H1 (cell line): ENCODE measurements around the gene SLC6A8. TPM values are rescaled to one million over a fixed set of nuclear protein-coding genes. Genes with fewer than 3 reads are reported as not detected.
A peak's percentile ranks its signal among the peaks of the same experiment; 100 is the strongest.
"Not testable (repeated sequence)": the region's sequence is repeated elsewhere in the genome, so short reads cannot be mapped to it uniquely, and the experiment has no call there.

ENCODE experiments used
- CTCF ChIA-PET: fragments of 300-600 bp; sonication (Branson Sonifier 250); formaldehyde crosslinking; loops from one replicate; lab custom pipeline; 2021; ENCODE audit not compliant: partially characterized antibody; lab: Charles Lee
- POLR2A ChIA-PET: fragments of 300-600 bp; sonication (Branson Sonifier 250); formaldehyde crosslinking; loops from one replicate; lab custom pipeline; 2021; ENCODE audit warnings: inconsistent platforms; ENCODE audit not compliant: partially characterized antibody; lab: Charles Lee
- DNase-seq, 2 experiments: peaks; one replicate each; pipeline versions ENCODE4 v3.0.0 to v3.0.0-alpha.2; 2010 to 2022; ENCODE audit warnings: low spot score in 2 of 2, low read depth in 1 of 2, mixed read lengths in 1 of 2
- FAIRE-seq: peaks from 2 replicates; lab custom pipeline; 2011; peaks lifted over from hg19 to GRCh38; lab: Jason Lieb, UNC
- H2AFZ ChIP-seq: 2 replicates; pipeline ENCODE4 v1.8.1; 2012; ENCODE audit warnings: low read length, inconsistent platforms
- H2AK5ac ChIP-seq: 2 replicates; pipeline ENCODE4 v1.6.1; 2013; ENCODE audit warnings: low read depth, low read length
- H2BK120ac ChIP-seq: replicated peaks from 2 replicates; pipeline ENCODE3; 2013; ENCODE audit warnings: low read depth, low read length, inconsistent platforms
- H2BK12ac ChIP-seq: 2 replicates; pipeline ENCODE4 v1.6.1; 2013; ENCODE audit warnings: low read depth, low read length
- H2BK15ac ChIP-seq: 2 replicates; pipeline ENCODE4 v1.6.1; 2013; ENCODE audit warnings: low read length
- H2BK20ac ChIP-seq: 2 replicates; pipeline ENCODE4 v1.6.1; 2013; ENCODE audit warnings: low read length
- H2BK5ac ChIP-seq: 2 replicates; pipeline ENCODE4 v1.6.1; 2013; ENCODE audit warnings: low read depth, low read length
- H3K14ac ChIP-seq: 2 replicates; pipeline ENCODE4 v1.6.1; 2013; ENCODE audit warnings: inconsistent platforms; ENCODE audit not compliant: insufficient read length
- H3K18ac ChIP-seq: 2 replicates; pipeline ENCODE4 v1.6.1; 2013; ENCODE audit warnings: low read length; ENCODE audit errors: extremely low read depth
- H3K23ac ChIP-seq: 2 replicates; pipeline ENCODE4 v1.6.1; 2013; ENCODE audit warnings: inconsistent platforms; ENCODE audit not compliant: insufficient read length
- H3K23me2 ChIP-seq: 2 replicates; pipeline ENCODE4 v1.6.1; 2013; ENCODE audit warnings: low read depth, low read length
- H3K27ac ChIP-seq: 2 replicates; pipeline ENCODE4 v1.6.1; 2011; ENCODE audit warnings: low read depth, low read length, inconsistent platforms
- H3K27me3 ChIP-seq, 4 experiments: replicated peaks in 1 of 4; 1 replicate in 1 of 4; 2 replicates in 3 of 4; pipeline versions ENCODE4 v1.6.1 to v1.8.1; 2011 to 2013; ENCODE audit warnings: low read length in 3 of 4, mild to moderate bottlenecking in 3 of 4, inconsistent platforms in 2 of 4, mixed read lengths in 2 of 4, moderate library complexity in 1 of 4; ENCODE audit not compliant: control insufficient read depth in 3 of 4, insufficient read depth in 3 of 4; ENCODE audit errors: extremely low read depth in 1 of 4
- H3K36me3 ChIP-seq, 4 experiments: 2 replicates each; pipeline versions ENCODE4 v1.6.1 to v1.8.1; 2011 to 2013; ENCODE audit warnings: mild to moderate bottlenecking in 4 of 4, low read length in 3 of 4, moderate library complexity in 2 of 4, control low read depth in 1 of 4, inconsistent platforms in 1 of 4; ENCODE audit not compliant: insufficient read depth in 4 of 4, control insufficient read depth in 2 of 4
- H3K4ac ChIP-seq: replicated peaks from 2 replicates; pipeline ENCODE3; 2013; ENCODE audit warnings: low read length, low read depth, mixed read lengths, inconsistent platforms; ENCODE audit not compliant: insufficient read length
- H3K4me1 ChIP-seq, 4 experiments: replicated peaks in 1 of 4; 1 replicate in 1 of 4; 2 replicates in 3 of 4; pipeline versions ENCODE4 v1.6.1 to v1.8.1; 2011 to 2013; ENCODE audit warnings: low read length in 3 of 4, inconsistent platforms in 2 of 4, mixed read lengths in 1 of 4; ENCODE audit not compliant: insufficient read depth in 4 of 4, control insufficient read depth in 3 of 4
- H3K4me2 ChIP-seq, 2 experiments: 2 replicates each; pipeline versions ENCODE4 v1.6.1 to v1.8.1; 2011 to 2013; ENCODE audit warnings: low read depth in 2 of 2, low read length in 2 of 2, control low read depth in 1 of 2, inconsistent platforms in 1 of 2, mild to moderate bottlenecking in 1 of 2; ENCODE audit not compliant: insufficient read depth in 1 of 2
- H3K4me3 ChIP-seq, 4 experiments: fragments of 200-600, 300-600 bp in 1 of 4; sonication (generic), shearing (Covaris generic), sonication (Bioruptor Twin) in 1 of 4; 2 replicates each; pipeline versions ENCODE4 v1.5.1 to v1.8.1; 2011 to 2016; ENCODE audit warnings: low read length in 4 of 4, low read depth in 3 of 4, control low read depth in 2 of 4, inconsistent platforms in 2 of 4, mild to moderate bottlenecking in 2 of 4, mixed read lengths in 1 of 4, moderate library complexity in 1 of 4; ENCODE audit not compliant: insufficient read depth in 2 of 4; ENCODE audit errors: extremely low read depth in 1 of 4
- H3K56ac ChIP-seq: replicated peaks from 2 replicates; pipeline ENCODE3; 2013; ENCODE audit warnings: low read depth, mild to moderate bottlenecking, mixed read lengths, low read length, inconsistent platforms; ENCODE audit not compliant: insufficient read length
- H3K79me1 ChIP-seq: 2 replicates; pipeline ENCODE4 v1.6.1; 2013; ENCODE audit warnings: low read depth, low read length, control low read depth
- H3K79me2 ChIP-seq, 2 experiments: 2 replicates each; pipeline versions ENCODE4 v1.6.1 to v1.8.1; 2012 to 2013; ENCODE audit warnings: low read length in 2 of 2, mild to moderate bottlenecking in 2 of 2, inconsistent platforms in 1 of 2; ENCODE audit not compliant: insufficient read depth in 2 of 2, control insufficient read depth in 1 of 2
- H3K9ac ChIP-seq, 4 experiments: replicated peaks in 1 of 4; 1 replicate in 1 of 4; 2 replicates in 3 of 4; pipeline versions ENCODE4 v1.6.1 to v1.8.1; 2011 to 2013; ENCODE audit warnings: low read depth in 3 of 4, low read length in 3 of 4, control low read depth in 2 of 4, mild to moderate bottlenecking in 2 of 4, moderate library complexity in 2 of 4, inconsistent platforms in 1 of 4; ENCODE audit errors: extremely low read depth in 1 of 4
- H3K9me3 ChIP-seq, 2 experiments: 2 replicates each; pipeline versions ENCODE4 v1.6.1 to v1.8.1; 2012 to 2013; ENCODE audit warnings: mild to moderate bottlenecking in 2 of 2, moderate library complexity in 2 of 2, control low read depth in 1 of 2, inconsistent platforms in 1 of 2, low read depth in 1 of 2, low read length in 1 of 2, mixed read lengths in 1 of 2; ENCODE audit not compliant: insufficient read depth in 2 of 2
- H4K20me1 ChIP-seq, 2 experiments: replicated peaks in 1 of 2; 2 replicates each; pipeline versions ENCODE3 to v1.8.1; 2011 to 2013; ENCODE audit warnings: inconsistent platforms in 2 of 2, low read length in 2 of 2, mild to moderate bottlenecking in 1 of 2; ENCODE audit not compliant: insufficient read depth in 2 of 2, control insufficient read depth in 1 of 2
- H4K5ac ChIP-seq: 2 replicates; pipeline ENCODE4 v1.6.1; 2013; ENCODE audit warnings: low read length, low read depth, mixed read lengths, inconsistent platforms; ENCODE audit not compliant: insufficient read length
- H4K8ac ChIP-seq: 2 replicates; pipeline ENCODE4 v1.8.0; 2013; ENCODE audit warnings: mild to moderate bottlenecking, moderate library complexity, low read length, inconsistent platforms; ENCODE audit not compliant: insufficient read depth; ENCODE audit errors: extremely low read depth
- H4K91ac ChIP-seq: replicated peaks from 2 replicates; pipeline ENCODE3; 2013; ENCODE audit warnings: low read length, mixed read lengths, inconsistent platforms; ENCODE audit not compliant: insufficient read length
- CBX8 ChIP-seq: fragments of 300-800, 300-1000 bp; sonication (generic); IDR thresholded peaks from 2 replicates; pipeline ENCODE4 v1.7.1; 2016; ENCODE audit warnings: low read depth, low read length, borderline replicate concordance
- YY1 ChIP-seq: IDR thresholded peaks from 2 replicates; pipeline ENCODE4 v1.6.1; 2011; ENCODE audit warnings: low read depth, mild to moderate bottlenecking, low read length
- WGBS, 2 experiments: shearing (Covaris generic) in 1 of 2; methylation state at CpG; one replicate each; pipeline versions ENCODE4 v1.1.6 to v1.1.7; 2013 to 2015; ENCODE audit warnings: low lambda C conversion rate in 2 of 2, mixed read lengths in 2 of 2, inconsistent platforms in 1 of 2, low coverage in 1 of 2, missing lambda C conversion rate in 1 of 2; ENCODE audit not compliant: insufficient replicate concordance in 2 of 2, insufficient coverage in 1 of 2, insufficient read length in 1 of 2; ENCODE audit errors: extremely low coverage in 1 of 2, missing lambda C conversion rate in 1 of 2; 5-methylcytosine and 5-hydroxymethylcytosine counted together
- polyA plus RNA-seq, 7 experiments: library from polyadenylated mRNA; depleted of rRNA in 3 of 7; stranded (reverse) in 5 of 7; unstranded in 2 of 7; fragments of >200 nt in 5 of 7; fragments of 200-250 nt in 2 of 7; gene quantifications; 1 replicate in 5 of 7; 2 replicates in 1 of 7; 4 replicates in 1 of 7; pipeline versions ENCODE4 v1.2.1 to v1.2.3, GENCODE V29; 2011 to 2013; ENCODE audit warnings: missing spikeins in 2 of 7, mixed read lengths in 2 of 7
- total RNA-seq: library from RNA; stranded (reverse); fragmentation: NEBNext Ultra II Directional; extraction: Animal tissue kit (Norgen Biotek cat#: 25700); gene quantifications from 2 replicates; pipeline ENCODE4 v1.2.1, GENCODE V29; 2021

The SLC6A8 gene
- total and polyA plus RNA-seq, 2 of the 8 experiments (the other 6 are each of a cell fraction or from before 2014, with no cell fraction given) = 87.7 to 94.7 TPM

DNA sequence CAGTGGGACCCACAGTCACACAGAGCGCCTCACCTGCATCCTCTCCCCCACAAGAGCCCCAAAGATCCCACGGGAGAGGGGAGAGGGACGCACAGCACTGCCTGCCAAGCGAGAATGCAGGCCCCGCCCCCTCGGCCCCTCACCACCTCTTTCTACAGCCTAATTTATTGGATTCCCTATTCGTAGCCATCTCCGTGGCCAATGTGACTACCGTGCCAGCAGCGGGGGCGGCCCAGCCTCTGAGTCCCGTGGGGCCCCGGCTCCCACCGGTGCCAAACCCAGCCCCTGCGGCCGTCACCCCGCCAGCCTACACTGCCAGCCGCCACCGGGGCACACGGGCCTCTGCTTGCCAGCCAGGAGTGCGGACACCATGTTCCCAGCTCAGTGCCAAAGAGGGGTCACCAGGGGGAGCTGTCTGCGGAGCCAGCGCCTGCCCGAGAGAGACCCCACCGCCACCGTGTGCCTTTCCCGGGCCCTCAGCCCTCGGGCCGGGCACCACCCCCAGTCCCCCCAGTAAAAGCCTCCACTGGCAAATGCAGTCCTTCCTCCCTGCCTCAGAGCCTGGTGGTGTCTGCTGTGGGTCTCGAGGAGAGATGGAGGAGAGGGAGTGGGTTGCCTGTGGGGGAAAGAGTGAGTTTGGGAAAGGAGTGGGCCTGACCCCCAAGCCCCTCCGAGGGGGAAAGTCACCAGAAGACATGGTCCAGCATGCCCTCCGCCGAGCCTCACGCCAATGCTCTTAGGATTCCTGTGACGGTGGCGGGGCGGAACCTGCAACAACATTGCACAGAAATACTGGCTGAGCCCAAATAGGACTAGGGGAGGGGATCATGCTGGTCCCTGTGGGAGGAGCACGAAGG lies 56.7 kb downstream of the SLC6A8 start (continued):
- TF ChIP-seq YY1 (peak; percentile 47; the same call in 1 of the 2 replicates), CBX8 (no peak)
- TF ChIP-seq, all 59 proteins: peak for 3

DNA sequence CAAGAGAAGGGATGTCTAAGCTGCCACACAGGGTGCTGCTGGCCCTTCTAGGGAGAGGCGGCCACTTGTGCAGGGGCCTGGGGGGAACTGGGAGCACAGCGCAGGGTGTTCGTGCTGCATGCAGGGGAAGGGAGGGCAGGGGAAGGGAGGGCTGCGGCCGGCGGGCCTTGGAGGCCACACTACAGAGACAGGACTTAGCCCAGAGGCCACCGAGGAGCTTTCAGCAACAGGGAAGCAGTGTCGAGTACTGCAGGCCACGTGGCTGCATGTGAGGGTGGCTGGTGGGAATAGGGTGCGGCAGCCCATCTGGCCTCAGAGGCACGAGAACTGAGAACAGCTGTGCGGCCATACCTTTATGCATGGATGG lies 57.3 kb downstream of the SLC6A8 start:
- FAIRE-seq, H4K5ac ChIP-seq, H4K91ac ChIP-seq, H2BK120ac ChIP-seq, H2BK15ac ChIP-seq, H3K36me3 ChIP-seq, H4K20me1 ChIP-seq, H3K4ac ChIP-seq, H3K79me2 ChIP-seq, H3K9ac ChIP-seq, H3K23ac ChIP-seq, H3K23me2 ChIP-seq, H3K79me1 ChIP-seq, H3K27ac ChIP-seq, H3K56ac ChIP-seq, H4K8ac ChIP-seq, H3K4me1 ChIP-seq, H2BK5ac ChIP-seq, H2AFZ ChIP-seq, H3K27me3 ChIP-seq, H2AK5ac ChIP-seq, H3K14ac ChIP-seq, H3K18ac ChIP-seq, DNase-seq, H2BK12ac ChIP-seq, H3K9me3 ChIP-seq, H2BK20ac ChIP-seq: not testable (repeated sequence)
- ChIA-PET CTCF (interaction anchor here (0.9 to 1.6 kb wide), 3 partner anchors 10 to 18 kb away, joined by 3 to 4 read pairs (median 4); no protein-coding TSS in a partner anchor), POLR2A (interaction anchor here (0.6 kb wide), 1 partner anchor 16 kb away, joined by 3 read pairs; no protein-coding TSS in a partner anchor)
- peak overlapping the region in 1 of 4 experiments; percentile 60; a peak in 1 of 8 replicates for H3K4me3 ChIP-seq
- H3K4me2 ChIP-seq = peak overlapping the region in 1 of 2 experiments; percentile 60; a peak in 2 of 4 replicates
- WGBS, 2 experiments = 100% methylated on average over 1 of the region's 12 CpGs; no CpG with 5 or more reads in 1 of the 2 experiments
